Upper lobe of right lung (tissue), 1 donor: ENCODE results near the gene BAG3. TPM values are rescaled to one million over a fixed set of nuclear protein-coding genes. Genes with fewer than 3 reads are reported as not detected.

Experiments used
- ATAC-seq: fragments of 200-7000 bp; cut with Tn5 transposase; one replicate; pipeline ENCODE4 v1.9.1; 2020; ENCODE audit warnings: mild to moderate bottlenecking, moderate library complexity
- DNase-seq: peaks from one replicate; pipeline ENCODE4 v3.0.0-alpha.2; 2020
- H3K27ac ChIP-seq: fragments of 200-600 bp; one replicate; pipeline ENCODE4 v1.8.0; 2022
- H3K27me3 ChIP-seq: fragments of 200-600 bp; one replicate; pipeline ENCODE4 v1.8.0; 2022; ENCODE audit warnings: mild to moderate bottlenecking
- H3K36me3 ChIP-seq: fragments of 200-600 bp; one replicate; pipeline ENCODE4 v1.8.0; 2022
- H3K4me1 ChIP-seq: fragments of 200-600 bp; one replicate; pipeline ENCODE4 v1.8.0; 2022
- H3K4me3 ChIP-seq: fragments of 200-600 bp; one replicate; pipeline ENCODE4 v1.8.0; 2022; ENCODE audit warnings: mild to moderate bottlenecking
- H3K9me3 ChIP-seq: fragments of 200-600 bp; one replicate; pipeline ENCODE4 v1.8.0; 2022
- intact Hi-C: fragments of 100-400 bp; cut with DNase I; formaldehyde crosslinking; loops from one replicate; pipeline ENCODE4 v1.11.0; 2022
- total RNA-seq: library from RNA; stranded (reverse); fragmentation: NEBNext Ultra II Directional; extraction: Animal tissue kit (Norgen Biotek cat#: 25700); gene quantifications from one replicate; pipeline ENCODE4 v1.2.1, GENCODE V29; 2021
- TF ChIP-seq, protein P1 (sequence below): fragments of 200-600 bp; IDR thresholded peaks from one replicate; pipeline ENCODE4 v1.8.0; 2022; ENCODE audit warnings: antibody characterized with exemption
- donor health status: DM: no; HTN: yes; CAD: no; lungs with severe emphysema.

BAG3 gene
- total RNA-seq, 1 donor from 2014 or later, result 41.5 TPM

DNA sequence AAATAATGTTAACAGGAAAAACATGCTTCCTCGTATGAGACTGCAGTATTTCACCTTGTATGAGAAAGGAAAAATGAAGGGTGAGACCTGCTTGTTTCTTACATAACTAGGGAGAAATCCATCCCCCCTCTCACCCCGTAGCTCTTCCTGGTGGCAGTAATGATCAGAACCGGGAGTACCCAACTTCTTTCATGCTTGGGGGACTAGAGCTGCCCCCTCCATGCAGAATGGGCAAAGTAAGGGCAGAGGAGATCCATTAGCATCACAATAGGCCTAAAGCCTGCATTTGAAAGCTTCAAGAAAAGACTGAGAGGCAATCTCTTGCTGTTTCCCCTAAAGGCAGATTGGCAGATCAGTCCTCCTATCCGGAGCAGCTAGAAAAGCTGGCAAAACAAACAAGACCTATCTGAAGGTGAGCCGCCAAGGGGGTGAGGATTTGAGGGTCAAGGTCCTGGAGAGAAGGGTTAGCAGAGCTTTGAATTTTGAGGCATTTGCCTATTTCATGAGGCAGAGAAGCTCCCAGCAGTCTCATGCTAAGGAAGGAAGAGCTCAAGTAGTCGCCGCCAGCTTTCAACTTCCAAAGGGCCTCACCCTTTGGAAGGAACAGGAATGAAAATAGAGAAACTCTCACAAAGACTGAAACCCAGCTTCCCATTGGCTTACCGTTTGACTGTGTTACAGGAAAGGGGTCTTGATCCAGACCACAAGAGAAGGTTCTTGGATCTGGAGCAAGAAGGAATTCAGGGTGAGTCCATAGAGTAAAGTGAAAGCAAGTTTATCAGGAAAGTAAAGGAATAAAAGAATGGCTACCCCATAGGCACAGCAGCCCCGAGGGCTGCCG lies 36.2 kb downstream of the BAG3 start:
- intact Hi-C loops, result no loop called here
- TF ChIP-seq, protein P1, sequence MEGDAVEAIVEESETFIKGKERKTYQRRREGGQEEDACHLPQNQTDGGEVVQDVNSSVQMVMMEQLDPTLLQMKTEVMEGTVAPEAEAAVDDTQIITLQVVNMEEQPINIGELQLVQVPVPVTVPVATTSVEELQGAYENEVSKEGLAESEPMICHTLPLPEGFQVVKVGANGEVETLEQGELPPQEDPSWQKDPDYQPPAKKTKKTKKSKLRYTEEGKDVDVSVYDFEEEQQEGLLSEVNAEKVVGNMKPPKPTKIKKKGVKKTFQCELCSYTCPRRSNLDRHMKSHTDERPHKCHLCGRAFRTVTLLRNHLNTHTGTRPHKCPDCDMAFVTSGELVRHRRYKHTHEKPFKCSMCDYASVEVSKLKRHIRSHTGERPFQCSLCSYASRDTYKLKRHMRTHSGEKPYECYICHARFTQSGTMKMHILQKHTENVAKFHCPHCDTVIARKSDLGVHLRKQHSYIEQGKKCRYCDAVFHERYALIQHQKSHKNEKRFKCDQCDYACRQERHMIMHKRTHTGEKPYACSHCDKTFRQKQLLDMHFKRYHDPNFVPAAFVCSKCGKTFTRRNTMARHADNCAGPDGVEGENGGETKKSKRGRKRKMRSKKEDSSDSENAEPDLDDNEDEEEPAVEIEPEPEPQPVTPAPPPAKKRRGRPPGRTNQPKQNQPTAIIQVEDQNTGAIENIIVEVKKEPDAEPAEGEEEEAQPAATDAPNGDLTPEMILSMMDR, result no peak
- no peaks in the 10 kb centered on the region for H3K36me3 ChIP-seq
- ATAC-seq, result no peak
- H3K4me1 ChIP-seq, result peaks cover 14% of the 10 kb centered on the region
- peak overlapping the region; percentile 25 for H3K27ac ChIP-seq
- no peaks in the 10 kb centered on the region for H3K27me3 ChIP-seq
- no peak for DNase-seq
- H3K4me3 ChIP-seq, result no peak overlapping the region
- no peaks in the 10 kb centered on the region for H3K9me3 ChIP-seq

DNA sequence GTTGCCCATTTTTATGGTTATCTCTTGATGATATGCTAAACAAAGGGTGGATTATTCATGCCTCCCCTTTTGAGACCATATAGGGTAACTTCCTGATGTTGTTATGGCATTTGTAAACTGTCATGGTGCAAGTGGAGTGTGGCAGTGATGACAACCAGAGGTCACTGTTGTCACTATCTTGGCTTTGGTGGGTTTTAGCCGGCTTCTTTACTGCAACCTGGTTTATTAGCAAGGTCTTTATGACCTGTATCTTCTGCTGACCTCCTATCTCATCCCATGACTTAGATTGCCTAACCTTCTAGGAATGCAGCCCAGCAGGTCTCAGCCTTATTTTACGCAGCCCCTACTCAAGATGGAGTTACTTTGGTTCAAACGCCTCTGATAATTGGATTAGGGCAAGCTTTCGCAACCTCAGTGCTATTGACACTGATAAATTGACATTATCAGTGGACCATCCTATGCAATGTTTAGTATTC lies 36.9 kb downstream of the BAG3 start:
- no peak overlapping the region for H3K27ac ChIP-seq

DNA sequence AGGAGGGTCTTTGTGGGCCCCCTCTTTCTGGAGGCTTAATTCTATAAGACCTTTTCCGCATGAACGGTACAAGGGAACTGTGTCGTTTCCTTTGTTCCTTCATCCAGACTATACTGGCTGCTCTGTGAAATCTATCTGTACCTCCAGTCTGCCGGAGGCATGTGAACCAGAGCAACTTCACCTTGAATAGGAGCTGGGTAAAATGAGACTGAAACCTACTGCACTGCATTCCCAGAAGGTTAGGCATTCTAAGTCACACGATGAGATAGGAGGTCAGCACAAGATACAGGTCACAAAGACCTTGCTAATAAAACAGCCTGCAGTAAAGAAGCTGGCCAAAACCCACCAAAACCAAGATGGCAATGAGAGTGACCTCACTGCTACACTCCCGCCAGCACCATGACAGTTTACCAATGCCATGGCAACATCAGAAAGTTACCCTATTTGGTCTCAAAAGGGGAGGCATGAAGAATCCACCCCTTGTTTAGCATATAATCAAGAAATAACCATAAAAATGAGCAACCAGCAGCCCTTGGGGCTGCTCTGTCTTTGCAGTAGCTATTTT lies 37.9 kb downstream of the BAG3 start:
- ATAC-seq (no peak), DNase-seq (no peak)
- TF ChIP-seq, protein P1, result no peak
- no peak overlapping the region for H3K27ac ChIP-seq
- H3K9me3 ChIP-seq, result no peaks in the 10 kb centered on the region
- H3K4me3 ChIP-seq, result no peak overlapping the region
- H3K36me3 ChIP-seq, result no peaks in the 10 kb centered on the region
- no peaks in the 10 kb centered on the region for H3K27me3 ChIP-seq
- peaks cover 9% of the 10 kb centered on the region for H3K4me1 ChIP-seq
- intact Hi-C loops, result no loop called here

More for the DNA sequence above, 36.9 kb downstream of the BAG3 start:
- ATAC-seq, result no peak
- H3K4me3 ChIP-seq, result no peak overlapping the region
- H3K9me3 ChIP-seq, result no peaks in the 10 kb centered on the region
- H3K27me3 ChIP-seq, result no peaks in the 10 kb centered on the region
- H3K4me1 ChIP-seq, result peaks cover 9% of the 10 kb centered on the region
- H3K36me3 ChIP-seq, result no peaks in the 10 kb centered on the region
- no peak for DNase-seq
- TF ChIP-seq, protein P1, result no peak
- intact Hi-C loops, result no loop called here

DNA sequence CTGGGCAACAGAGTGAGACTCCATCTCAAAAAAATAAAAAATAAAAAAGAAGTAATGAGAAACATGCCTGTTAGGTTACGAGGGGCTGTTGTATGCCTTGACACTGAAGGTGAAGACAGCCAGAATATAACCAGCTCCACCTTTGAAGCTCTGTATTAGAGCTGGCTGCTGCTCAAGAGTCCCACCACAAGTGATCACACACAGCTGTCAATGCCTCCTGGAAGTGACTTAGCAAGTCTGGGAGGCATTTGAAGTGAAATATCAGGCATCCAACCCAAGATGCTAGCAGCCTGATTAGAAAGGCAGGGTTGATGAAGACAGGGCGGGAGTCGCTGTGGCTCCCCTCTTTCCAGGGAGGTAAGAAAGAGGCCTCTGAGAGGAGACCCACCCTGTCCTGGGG lies 40.5 kb downstream of the BAG3 start:
- TF ChIP-seq, protein P1, result no peak
- Histone ChIP-seq H3K36me3 (no peaks in the 10 kb centered on the region), H3K27ac (no peak overlapping the region), H3K4me1 (peaks cover 7% of the 10 kb centered on the region), H3K9me3 (no peaks in the 10 kb centered on the region), H3K4me3 (no peak overlapping the region), H3K27me3 (no peaks in the 10 kb centered on the region)
- DNase-seq (no peak), ATAC-seq (no peak)
- intact Hi-C loops, result no loop called here

DNA sequence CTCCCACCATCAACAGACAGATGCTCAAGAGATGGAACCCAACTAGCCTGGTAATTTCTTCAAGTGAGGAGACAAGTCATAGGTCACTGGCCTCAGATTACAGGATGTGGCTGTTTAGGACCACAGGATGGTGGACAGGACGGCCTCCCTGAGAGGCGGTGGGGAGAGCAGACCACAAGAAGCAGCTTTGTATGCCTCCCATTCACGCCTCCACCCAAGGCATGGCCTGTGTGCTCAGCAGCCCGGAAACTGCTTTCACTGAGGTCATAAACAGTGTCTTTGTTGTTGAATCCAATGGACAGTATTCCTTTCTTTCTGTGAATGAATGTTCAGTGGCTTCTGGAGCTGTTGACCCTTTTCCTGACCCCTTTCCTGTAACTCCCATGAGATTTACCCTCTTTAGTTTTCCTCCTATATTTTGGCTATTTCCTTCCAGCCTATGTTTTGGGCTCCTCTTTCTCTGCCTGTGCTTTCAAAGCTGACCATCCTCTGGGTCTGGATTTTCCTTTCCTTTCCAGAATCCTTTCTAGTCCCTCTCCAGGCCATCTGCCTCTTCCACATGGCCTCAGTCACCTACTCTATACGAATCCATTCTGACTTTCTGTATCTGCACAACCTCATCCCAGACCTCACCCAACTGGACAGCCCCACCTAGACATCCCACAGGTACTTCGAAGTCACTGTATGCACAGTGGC lies 42.2 kb downstream of the BAG3 start:
- ATAC-seq (peak; percentile 50), DNase-seq (no peak)
- TF ChIP-seq, protein P1, result no peak
- H3K27me3 ChIP-seq, result no peaks in the 10 kb centered on the region
- H3K4me3 ChIP-seq, result no peak overlapping the region
- intact Hi-C loops, result no loop called here
- no peak overlapping the region for H3K27ac ChIP-seq
- H3K4me1 ChIP-seq, result no peaks in the 10 kb centered on the region
- no peaks in the 10 kb centered on the region for H3K36me3 ChIP-seq
- no peaks in the 10 kb centered on the region for H3K9me3 ChIP-seq
